Trophoblast cell (in vitro differentiated cells and primary cell): Measurements from ENCODE around the gene VWA8.
A peak's percentile ranks its signal among the peaks of the same experiment; 100 is the strongest.

Experiments used
- DNase-seq, 2 donors: peaks; one replicate each; pipeline ENCODE4 v3.0.0-alpha.2; 2016
- H2AFZ ChIP-seq: 2 replicates; pipeline ENCODE4 v1.6.1; 2013; ENCODE audit warnings: low read length, moderate library complexity, mild to moderate bottlenecking; ENCODE audit not compliant: insufficient read depth, poor library complexity
- H2AK5ac ChIP-seq: 2 replicates; pipeline ENCODE4 v1.6.1; 2013; ENCODE audit warnings: mild to moderate bottlenecking, low read length
- H2BK120ac ChIP-seq: 2 replicates; pipeline ENCODE4 v1.6.1; 2013; ENCODE audit warnings: low read length, mild to moderate bottlenecking, moderate library complexity; ENCODE audit not compliant: insufficient read depth, poor library complexity
- H2BK12ac ChIP-seq: 2 replicates; pipeline ENCODE4 v1.6.1; 2013; ENCODE audit warnings: mild to moderate bottlenecking, low read length, moderate library complexity
- H2BK5ac ChIP-seq: 2 replicates; pipeline ENCODE4 v1.6.1; 2013; ENCODE audit warnings: low read length, low read depth, moderate library complexity, mild to moderate bottlenecking; ENCODE audit not compliant: poor library complexity
- H3K14ac ChIP-seq: 2 replicates; pipeline ENCODE4 v1.6.1; 2013; ENCODE audit warnings: mild to moderate bottlenecking, low read length
- H3K18ac ChIP-seq: 2 replicates; pipeline ENCODE4 v1.6.1; 2013; ENCODE audit warnings: mild to moderate bottlenecking, low read length
- H3K23ac ChIP-seq: 2 replicates; pipeline ENCODE4 v1.6.1; 2013; ENCODE audit warnings: low read length
- H3K27ac ChIP-seq: 2 replicates; pipeline ENCODE4 v1.5.1; 2013; ENCODE audit warnings: low read depth, mild to moderate bottlenecking, inconsistent platforms, low read length, moderate library complexity
- H3K27me3 ChIP-seq: 2 replicates; pipeline ENCODE4 v1.6.1; 2013; ENCODE audit warnings: inconsistent platforms, mild to moderate bottlenecking, low read length, moderate library complexity; ENCODE audit not compliant: insufficient read depth
- H3K36me3 ChIP-seq, 2 experiments: 1 replicate in 1 of 2; 2 replicates in 1 of 2; pipeline ENCODE4 v1.6.1; 2013; ENCODE audit warnings: low read length in 2 of 2, mild to moderate bottlenecking in 2 of 2, moderate library complexity in 1 of 2; ENCODE audit not compliant: insufficient read depth in 2 of 2, control insufficient read depth in 1 of 2
- H3K4ac ChIP-seq: 2 replicates; pipeline ENCODE4 v1.6.1; 2013; ENCODE audit warnings: low read depth, mild to moderate bottlenecking, low read length, moderate library complexity
- H3K4me1 ChIP-seq, 2 experiments: 1 replicate in 1 of 2; 2 replicates in 1 of 2; pipeline ENCODE4 v1.6.1; 2013; ENCODE audit warnings: low read length in 2 of 2, mild to moderate bottlenecking in 2 of 2, moderate library complexity in 1 of 2; ENCODE audit not compliant: insufficient read depth in 2 of 2, control insufficient read depth in 1 of 2
- H3K4me2 ChIP-seq: 2 replicates; pipeline ENCODE4 v1.6.1; 2013; ENCODE audit warnings: inconsistent platforms, mild to moderate bottlenecking, low read length, moderate library complexity
- H3K4me3 ChIP-seq: 2 replicates; pipeline ENCODE4 v1.5.1; 2013; ENCODE audit warnings: mild to moderate bottlenecking, low read depth, low read length, inconsistent platforms
- H3K79me1 ChIP-seq: one replicate; pipeline ENCODE4 v1.6.1; 2013; ENCODE audit warnings: low read length
- H3K79me2 ChIP-seq: 2 replicates; pipeline ENCODE4 v1.6.1; 2013; ENCODE audit warnings: low read length, mild to moderate bottlenecking; ENCODE audit not compliant: control insufficient read depth, insufficient read depth, poor library complexity
- H3K9ac ChIP-seq: 2 replicates; pipeline ENCODE4 v1.6.1; 2013; ENCODE audit warnings: mild to moderate bottlenecking, low read length
- H3K9me3 ChIP-seq: 2 replicates; pipeline ENCODE4 v1.6.1; 2013; ENCODE audit warnings: low read depth, mild to moderate bottlenecking, control low read depth, inconsistent platforms, low read length; ENCODE audit not compliant: insufficient read depth
- H4K12ac ChIP-seq: 2 replicates; pipeline ENCODE4 v1.6.1; 2013; ENCODE audit warnings: low read depth, mild to moderate bottlenecking, low read length, moderate library complexity
- H4K8ac ChIP-seq: 2 replicates; pipeline ENCODE4 v1.6.1; 2013; ENCODE audit warnings: low read depth, mild to moderate bottlenecking, low read length, moderate library complexity
- H4K91ac ChIP-seq: one replicate; pipeline ENCODE4 v1.6.1; 2013; ENCODE audit warnings: low read depth, mild to moderate bottlenecking, low read length, moderate library complexity
- WGBS: extraction: QIAGEN DNeasy Blood & Tissue Kit; methylation state at CpG from one replicate; pipeline ENCODE4 v1.1.7; 2013; ENCODE audit warnings: missing lambda C conversion rate; ENCODE audit not compliant: insufficient read length, insufficient coverage; ENCODE audit errors: extremely low coverage; 5-methylcytosine and 5-hydroxymethylcytosine counted together

Gene VWA8

DNA sequence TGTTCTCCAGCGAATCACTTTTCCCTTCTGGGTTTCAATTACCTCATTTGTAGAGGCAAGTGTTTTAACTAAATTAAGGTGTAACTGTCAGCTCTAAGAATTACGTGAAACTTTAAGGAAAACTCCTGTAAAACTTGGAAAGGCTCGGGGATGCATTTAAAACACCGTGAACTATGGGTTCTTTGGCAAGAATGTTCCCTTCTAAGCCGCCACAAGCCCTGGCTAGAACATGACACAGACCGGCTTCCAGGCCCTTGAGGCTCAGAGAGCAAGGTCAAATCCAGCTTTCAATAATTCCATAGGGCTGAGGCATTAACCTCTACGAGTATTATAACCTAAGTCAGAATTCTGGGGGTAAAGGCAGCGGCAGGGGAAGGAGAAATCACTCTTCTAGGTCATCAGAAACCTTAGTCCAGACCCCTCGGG, 685 bp downstream of the VWA8 start:
- Histone ChIP-seq H3K4me2 (peak overlapping the region; percentile 97), H3K4me3 (peak overlapping the region; percentile 97), H3K79me2 (peaks cover 6% of the 10 kb centered on the region), H3K4ac (peak overlapping the region; percentile 42), H3K14ac (peak overlapping the region; percentile 76), H3K36me3 (no peaks in the 10 kb centered on the region), H3K4me1 (peaks cover 0 to 2% of the 10 kb centered on the region in 2 experiments), H3K27ac (no peak overlapping the region), H3K9me3 (peaks cover 2% of the 10 kb centered on the region), H2BK120ac (peak overlapping the region; percentile 41), H3K23ac (no peak overlapping the region), H3K27me3 (no peaks in the 10 kb centered on the region), H4K8ac (peak overlapping the region; percentile 98), H4K12ac (peak overlapping the region; percentile 83), H4K91ac (peak overlapping the region; percentile 82), H3K18ac (peak overlapping the region; percentile 90), H3K9ac (peak overlapping the region; percentile 88), H2BK5ac (no peak overlapping the region), H2AFZ (peak overlapping the region; percentile 98), H2AK5ac (no peak overlapping the region), H3K79me1 (peaks cover 8% of the 10 kb centered on the region), H2BK12ac (no peak overlapping the region)
- peak; percentile 13 to 53 for DNase-seq
- no CpG with 5 or more reads among the region's 9 CpGs for WGBS

DNA sequence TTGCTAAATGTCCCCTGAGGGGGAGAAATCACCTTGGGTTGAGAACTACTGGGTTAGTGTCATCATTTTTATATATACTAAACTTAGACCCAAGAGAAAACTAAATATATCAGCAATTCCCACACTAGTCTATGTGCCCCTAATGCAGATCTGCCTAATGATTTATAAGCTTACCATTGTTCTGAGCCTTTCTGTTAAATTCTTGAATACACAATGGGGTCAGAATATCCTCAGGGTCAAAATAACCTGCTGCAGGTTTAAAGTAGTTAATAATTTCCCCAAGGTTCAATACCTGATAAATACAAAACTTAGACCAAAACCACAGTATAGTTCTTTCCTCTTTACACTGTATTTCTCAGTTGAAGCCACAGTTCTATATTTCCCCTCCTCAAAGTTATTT, 4.6 kb downstream of the VWA8 start:
- Histone ChIP-seq H3K4me2 (no peak overlapping the region), H4K91ac (no peak overlapping the region), H4K8ac (no peak overlapping the region), H3K4ac (no peak overlapping the region), H3K18ac (no peak overlapping the region), H3K36me3 (no peaks in the 10 kb centered on the region), H2AFZ (no peak overlapping the region), H3K9me3 (peaks cover 2% of the 10 kb centered on the region), H3K79me2 (peaks cover 6% of the 10 kb centered on the region), H3K23ac (no peak overlapping the region), H3K79me1 (peaks cover 8% of the 10 kb centered on the region), H3K9ac (no peak overlapping the region), H2BK12ac (no peak overlapping the region), H3K14ac (no peak overlapping the region), H3K27me3 (no peaks in the 10 kb centered on the region), H4K12ac (no peak overlapping the region), H3K4me3 (no peak overlapping the region), H2AK5ac (no peak overlapping the region), H2BK120ac (no peak overlapping the region), H3K4me1 (peaks cover 0 to 2% of the 10 kb centered on the region in 2 experiments), H2BK5ac (no peak overlapping the region), H3K27ac (no peak overlapping the region)
- no peak for DNase-seq

GRCh38 chr13:41955605-41956004, 5.3 kb downstream of the VWA8 start:
- no peak overlapping the region for H3K9ac ChIP-seq
- no peak overlapping the region for H2BK120ac ChIP-seq
- H3K9me3 ChIP-seq, result peaks cover 2% of the 10 kb centered on the region
- H3K4me2 ChIP-seq, result no peak overlapping the region
- no peak overlapping the region for H3K14ac ChIP-seq
- no peak overlapping the region for H4K8ac ChIP-seq
- no peak overlapping the region for H3K4me3 ChIP-seq
- no peaks in the 10 kb centered on the region for H3K4me1 ChIP-seq
- peak overlapping the region; percentile 61 for H3K23ac ChIP-seq
- no peaks in the 10 kb centered on the region for H3K36me3 ChIP-seq
- no peak overlapping the region for H2AFZ ChIP-seq
- H3K79me2 ChIP-seq, result peaks cover 2% of the 10 kb centered on the region
- no peak overlapping the region for H4K91ac ChIP-seq
- peak in 1 of 2 donors; percentile 7 for DNase-seq
- no peak overlapping the region for H3K18ac ChIP-seq
- peaks cover 2% of the 10 kb centered on the region for H3K79me1 ChIP-seq
- no peak overlapping the region for H2BK12ac ChIP-seq
- no peak overlapping the region for H2BK5ac ChIP-seq
- no peak overlapping the region for H3K27ac ChIP-seq
- no CpG with 5 or more reads among the region's 5 CpGs for WGBS
- no peak overlapping the region for H4K12ac ChIP-seq
- no peak overlapping the region for H2AK5ac ChIP-seq
- no peak overlapping the region for H3K4ac ChIP-seq
- no peaks in the 10 kb centered on the region for H3K27me3 ChIP-seq

DNA sequence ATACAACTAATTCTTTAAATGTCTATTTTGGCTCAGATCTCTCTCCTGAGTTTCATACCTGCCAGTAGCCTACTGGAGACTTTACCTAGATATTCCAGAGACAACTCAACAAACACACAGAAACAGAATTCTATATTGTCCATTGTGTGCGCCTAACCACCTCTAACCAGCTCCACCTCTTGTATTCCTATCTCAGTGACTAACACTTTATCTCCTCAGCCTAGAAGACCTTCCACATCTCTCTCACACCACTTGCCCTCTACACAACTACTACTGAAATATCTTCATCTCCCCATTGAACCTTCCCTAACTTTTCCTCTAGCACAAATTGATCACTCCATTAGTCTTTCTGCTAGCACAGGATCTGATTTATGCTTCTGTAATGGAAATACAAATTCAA, 6.7 kb downstream of the VWA8 start:
- Histone ChIP-seq H3K36me3 (no peaks in the 10 kb centered on the region), H2BK120ac (no peak overlapping the region), H3K79me1 (no peaks in the 10 kb centered on the region), H3K9me3 (no peaks in the 10 kb centered on the region), H3K79me2 (no peaks in the 10 kb centered on the region), H3K4me2 (no peak overlapping the region), H3K9ac (no peak overlapping the region), H3K23ac (no peak overlapping the region), H2BK12ac (no peak overlapping the region), H3K27ac (no peak overlapping the region), H2AFZ (no peak overlapping the region), H3K14ac (no peak overlapping the region), H3K18ac (no peak overlapping the region), H3K4me1 (no peaks in the 10 kb centered on the region), H4K12ac (no peak overlapping the region), H2AK5ac (no peak overlapping the region), H3K4ac (no peak overlapping the region), H4K91ac (no peak overlapping the region), H3K4me3 (no peak overlapping the region), H3K27me3 (no peaks in the 10 kb centered on the region), H2BK5ac (no peak overlapping the region), H4K8ac (no peak overlapping the region)
- no CpG with 5 or more reads among the region's 1 CpG for WGBS
- DNase-seq, result no peak
